HepG2 (cell line): Measurements from ENCODE around the gene CHST11. TPM values are rescaled to one million over a fixed set of nuclear protein-coding genes. Genes with fewer than 3 reads are reported as not detected.

Experiments
- ATAC-seq: fragments of 200-7000 bp; cut with Tn5 transposase; 3 replicates; pipeline ENCODE4 v1.9.1; 2020; ENCODE audit warnings: mild to moderate bottlenecking, moderate library complexity
- BruUV-seq: library from RNA; stranded (reverse); fragments of 400-500 nt; replicated peaks from 2 replicates; lab custom pipeline; 2021; lab: Mats Ljungman, UMichigan
- CTCF ChIA-PET: fragments of 300-600 bp; formaldehyde crosslinking; extraction: SDS; loops from one replicate; lab custom pipeline; 2021; ENCODE audit warnings: low total read pairs, inconsistent platforms, low intra/inter-chr PET ratio; lab: Yijun Ruan, JAX
- POLR2A ChIA-PET: fragments of 350-600 bp; sonication (Branson Sonifier 250); formaldehyde crosslinking; loops from one replicate; lab custom pipeline; 2020; ENCODE audit warnings: antibody characterized with exemption, inconsistent platforms; lab: Yijun Ruan, JAX
- DNase-seq: peaks from one replicate; pipeline ENCODE4 v3.0.0-alpha.2; 2015; ENCODE audit warnings: low spot score
- FAIRE-seq: peaks from 3 replicates; lab custom pipeline; 2011; peaks lifted over from hg19 to GRCh38; lab: Jason Lieb, UNC
- H2AFZ ChIP-seq: one replicate; pipeline ENCODE4 v1.6.1; 2011; ENCODE audit warnings: low read length, inconsistent platforms
- H3K27ac ChIP-seq: fragments of 300-600 bp; 3 replicates; pipeline ENCODE4 v1.8.0; 2011; ENCODE audit warnings: mixed run types, mild to moderate bottlenecking, mixed read lengths, low read length, inconsistent platforms; ENCODE audit not compliant: insufficient read depth; ENCODE audit errors: extremely low read length
- H3K27me3 ChIP-seq, 2 experiments: fragments of 200-600 bp in 1 of 2; 2 replicates in 1 of 2; 3 replicates in 1 of 2; pipeline versions ENCODE4 v1.6.0 to v1.8.0; 2011; ENCODE audit warnings: low read length in 2 of 2, mild to moderate bottlenecking in 2 of 2, moderate library complexity in 2 of 2, inconsistent platforms in 1 of 2; ENCODE audit not compliant: insufficient read depth in 2 of 2, control insufficient read depth in 1 of 2
- H3K36me3 ChIP-seq, 2 experiments: fragments of 200-600 bp in 1 of 2; replicated peaks in 1 of 2; 2 replicates in 1 of 2; 3 replicates in 1 of 2; pipeline versions ENCODE4 v1.5.1 to v1.8.0; 2011; ENCODE audit warnings: low read length in 2 of 2, inconsistent platforms in 1 of 2; ENCODE audit not compliant: insufficient read depth in 2 of 2, control insufficient read depth in 1 of 2
- H3K4me1 ChIP-seq: 2 replicates; pipeline ENCODE4 v1.5.1; 2012; ENCODE audit warnings: low read length, inconsistent platforms; ENCODE audit not compliant: insufficient read depth
- H3K4me2 ChIP-seq: 2 replicates; pipeline ENCODE4 v1.6.0; 2011; ENCODE audit warnings: low read depth, low read length, inconsistent platforms
- H3K4me3 ChIP-seq, 3 experiments: fragments of 200-600 bp in 1 of 3; sonication (generic), shearing (Covaris generic) in 1 of 3; replicated peaks in 1 of 3; 2 replicates each; pipeline ENCODE4 v1.5.1; 2011 to 2016; ENCODE audit warnings: low read length in 3 of 3, inconsistent platforms in 2 of 3, low read depth in 2 of 3, mild to moderate bottlenecking in 2 of 3, control low read depth in 1 of 3, mixed read lengths in 1 of 3; ENCODE audit not compliant: insufficient read depth in 1 of 3
- H3K79me2 ChIP-seq: one replicate; pipeline ENCODE4 v1.6.1; 2011; ENCODE audit warnings: low read length, inconsistent platforms; ENCODE audit not compliant: insufficient read depth
- H3K9ac ChIP-seq: 2 replicates; pipeline ENCODE4 v1.6.0; 2011; ENCODE audit warnings: mild to moderate bottlenecking, low read depth, low read length, inconsistent platforms; ENCODE audit not compliant: insufficient read depth
- H3K9me3 ChIP-seq: 2 replicates; pipeline ENCODE4 v1.5.1; 2012; ENCODE audit warnings: mild to moderate bottlenecking, low read length
- H4K20me1 ChIP-seq: 2 replicates; pipeline ENCODE4 v1.6.0; 2011; ENCODE audit warnings: inconsistent platforms, mild to moderate bottlenecking, low read length, moderate library complexity; ENCODE audit not compliant: insufficient read depth
- ESRRA ChIP-seq: sonication (generic); formaldehyde crosslinking; IDR thresholded peaks from 2 replicates; pipeline ENCODE4 v1.5.1; 2020; ENCODE audit warnings: mild to moderate bottlenecking, low read depth, missing genetic modification reagents
- HNRNPLL ChIP-seq: fragments of 200-400 bp; formaldehyde crosslinking; IDR thresholded peaks from 2 replicates; pipeline ENCODE4 v1.6.1; 2017; ENCODE audit warnings: mild to moderate bottlenecking, low read depth, low read length; ENCODE audit not compliant: poor library complexity, severe bottlenecking
- PCBP1 ChIP-seq: fragments of 200-400 bp; formaldehyde crosslinking; IDR thresholded peaks from 2 replicates; pipeline ENCODE4 v1.6.1; 2017; ENCODE audit warnings: mild to moderate bottlenecking, low read depth, low read length, borderline replicate concordance
- POLR2AphosphoS2 ChIP-seq: IDR thresholded peaks from 2 replicates; pipeline ENCODE4 v1.6.1; 2011; ENCODE audit warnings: low read depth, low read length, improper control_type of control experiment
- PRMT3 ChIP-seq: sonication (generic); formaldehyde crosslinking; IDR thresholded peaks from 2 replicates; pipeline ENCODE4 v1.8.1; 2022; ENCODE audit warnings: low read depth, mild to moderate bottlenecking, moderate library complexity, missing genetic modification reagents, borderline replicate concordance
- SIX4 ChIP-seq: sonication (generic); formaldehyde crosslinking; IDR thresholded peaks from 2 replicates; pipeline ENCODE4 v1.4.0; 2020; ENCODE audit warnings: missing genetic modification reagents
- TCF7L2 ChIP-seq: IDR thresholded peaks from 2 replicates; pipeline ENCODE4 v1.6.1; 2011; ENCODE audit warnings: mild to moderate bottlenecking, low read depth, low read length, moderate library complexity
- ZFP36 ChIP-seq: fragments of 150-350 bp; IDR thresholded peaks from 2 replicates; pipeline ENCODE4 v1.6.1; 2018; ENCODE audit warnings: borderline replicate concordance, low read length, low read depth; ENCODE audit not compliant: partially characterized antibody
- ZNF205 ChIP-seq: IDR thresholded peaks from 2 replicates; pipeline ENCODE4 v1.6.1; 2018; ENCODE audit warnings: missing biosample characterization, missing genetic modification reagents
- ZNF329 ChIP-seq: sonication (generic); formaldehyde crosslinking; IDR thresholded peaks from 2 replicates; pipeline ENCODE4 v1.9.0; 2021; ENCODE audit warnings: low read depth, mild to moderate bottlenecking, missing genetic modification reagents
- ZNF615 ChIP-seq: sonication (generic); formaldehyde crosslinking; IDR thresholded peaks from 2 replicates; pipeline ENCODE4 v1.5.0; 2020; ENCODE audit warnings: mild to moderate bottlenecking, missing genetic modification reagents, borderline replicate concordance
- WGBS: methylation state at CpG from one replicate; pipeline ENCODE4 v1.1.6; 2017; ENCODE audit warnings: low lambda C conversion rate; 5-methylcytosine and 5-hydroxymethylcytosine counted together
- in situ Hi-C: cut with HindIII; loops from 2 replicates; pipeline ENCODE4 v1.10.0; 2017; ENCODE audit warnings: low pct_unique_long_range_greater_than_20kb; ENCODE audit not compliant: extremely low pct_ligation_motif_present
- intact Hi-C: fragments of 100-400 bp; cut with micrococcal nuclease; formaldehyde crosslinking; loops from one replicate; pipeline ENCODE4 v1.10.0; 2022; ENCODE audit not compliant: unreplicated experiment
- polyA plus RNA-seq, 8 experiments: library from polyadenylated mRNA; depleted of rRNA in 3 of 8; stranded (reverse) in 7 of 8; unstranded in 1 of 8; fragments of >200 nt; fragmentation: Illumina TruSeq in 4 of 8; extraction: Trizol in 4 of 8; gene quantifications; 2 replicates each; pipeline versions ENCODE4 v1.2.1 to v1.2.3, GENCODE V29; 2011 to 2016; ENCODE audit warnings: low read depth in 4 of 8, missing spikeins in 1 of 8, mixed read lengths in 1 of 8; ENCODE audit not compliant: insufficient read depth in 1 of 8
- total RNA-seq, 5 experiments: library from RNA; depleted of rRNA; stranded (reverse); fragments of >200 nt; fragmentation: Illumina TruSeq; extraction: Trizol; gene quantifications; 2 replicates each; pipeline ENCODE4 v1.2.3, GENCODE V29; 2016; ENCODE audit warnings: low read depth in 1 of 5
- TF ChIP-seq, protein P1 (sequence below): sonication (generic); formaldehyde crosslinking; conservative IDR thresholded peaks from 2 replicates; pipeline ENCODE4 v1.8.0; 2022; ENCODE audit warnings: mild to moderate bottlenecking, moderate library complexity, missing genetic modification reagents
- TF ChIP-seq, protein P2 (sequence below): sonication (generic); formaldehyde crosslinking; IDR thresholded peaks from 2 replicates; pipeline ENCODE4 v1.8.1; 2023; ENCODE audit warnings: mild to moderate bottlenecking, missing genetic modification reagents
- TF ChIP-seq, protein P3 (sequence below): sonication (generic); formaldehyde crosslinking; IDR thresholded peaks from 2 replicates; pipeline ENCODE4 v1.4.0; 2020; ENCODE audit warnings: missing genetic modification reagents
- TF ChIP-seq, protein P4 (sequence below): sonication (generic); formaldehyde crosslinking; IDR thresholded peaks from 2 replicates; pipeline ENCODE4 v1.4.0; 2020; ENCODE audit warnings: missing genetic modification reagents, borderline replicate concordance
- TF ChIP-seq, protein P5 (sequence below): sonication (generic); formaldehyde crosslinking; IDR thresholded peaks from 2 replicates; pipeline ENCODE4 v1.4.0; 2020; ENCODE audit warnings: mild to moderate bottlenecking, missing genetic modification reagents

Gene CHST11
- total and polyA plus RNA-seq, 2 of the 13 experiments (the other 11 are each of a cell fraction or from before 2014, with no cell fraction given): 0.15 TPM; not detected in 1

DNA sequence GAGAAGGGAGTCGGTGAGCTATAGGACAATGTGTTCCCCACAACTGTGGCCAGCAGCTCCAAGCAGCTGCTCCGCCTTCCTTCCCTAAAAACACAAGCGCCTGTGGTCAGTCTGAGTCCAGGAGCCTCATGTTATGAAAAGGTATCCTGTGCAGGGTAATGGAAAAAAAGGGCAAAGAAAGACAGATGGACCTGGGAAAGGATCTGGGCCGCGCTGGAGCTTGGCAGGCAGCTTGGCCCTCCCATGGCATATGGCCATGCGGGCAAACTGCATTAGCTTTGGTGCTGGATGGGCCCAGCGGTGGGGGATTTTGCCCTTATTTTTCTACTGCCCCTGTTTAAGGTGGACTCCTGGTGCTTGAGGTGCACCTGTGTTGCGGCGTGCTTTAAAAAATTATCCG, 23.7 kb upstream of the CHST11 start:
- FAIRE-seq: no peak
- ChIA-PET CTCF (no interaction called here), POLR2A (no interaction called here)
- in situ Hi-C loops (no loop called here), intact Hi-C loops (no loop called here)
- H3K9me3 ChIP-seq: no peaks in the 10 kb centered on the region
- no peak for DNase-seq
- H2AFZ ChIP-seq: no peak overlapping the region
- no peaks in the 10 kb centered on the region for H3K36me3 ChIP-seq
- no peak overlapping the region for H3K27ac ChIP-seq
- H3K4me1 ChIP-seq: no peaks in the 10 kb centered on the region
- H3K4me3 ChIP-seq: no peak overlapping the region
- H3K9ac ChIP-seq: no peak overlapping the region
- peaks cover 1 to 9% of the 10 kb centered on the region in 2 experiments; a peak in 3 of 5 replicates for H3K27me3 ChIP-seq
- H4K20me1 ChIP-seq: no peaks in the 10 kb centered on the region
- no peak for ATAC-seq
- no TSS peak for BruUV-seq
- no peaks in the 10 kb centered on the region for H3K79me2 ChIP-seq
- WGBS: 65% methylated on average over 9 of the region's 10 CpGs
- H3K4me2 ChIP-seq: no peak overlapping the region
- TF ChIP-seq ZNF329 (CRISPR knock-in tag) (no peak), TCF7L2 (no peak), ESRRA (CRISPR knock-in tag) (no peak), PRMT3 (CRISPR knock-in tag) (no peak), ZNF205 (CRISPR knock-in tag) (no peak), ZNF615 (CRISPR knock-in tag) (no peak), SIX4 (no peak), POLR2AphosphoS2 (no peak), ZFP36 (no peak), PCBP1 (no peak), HNRNPLL (no peak)
- TF ChIP-seq, protein P1, sequence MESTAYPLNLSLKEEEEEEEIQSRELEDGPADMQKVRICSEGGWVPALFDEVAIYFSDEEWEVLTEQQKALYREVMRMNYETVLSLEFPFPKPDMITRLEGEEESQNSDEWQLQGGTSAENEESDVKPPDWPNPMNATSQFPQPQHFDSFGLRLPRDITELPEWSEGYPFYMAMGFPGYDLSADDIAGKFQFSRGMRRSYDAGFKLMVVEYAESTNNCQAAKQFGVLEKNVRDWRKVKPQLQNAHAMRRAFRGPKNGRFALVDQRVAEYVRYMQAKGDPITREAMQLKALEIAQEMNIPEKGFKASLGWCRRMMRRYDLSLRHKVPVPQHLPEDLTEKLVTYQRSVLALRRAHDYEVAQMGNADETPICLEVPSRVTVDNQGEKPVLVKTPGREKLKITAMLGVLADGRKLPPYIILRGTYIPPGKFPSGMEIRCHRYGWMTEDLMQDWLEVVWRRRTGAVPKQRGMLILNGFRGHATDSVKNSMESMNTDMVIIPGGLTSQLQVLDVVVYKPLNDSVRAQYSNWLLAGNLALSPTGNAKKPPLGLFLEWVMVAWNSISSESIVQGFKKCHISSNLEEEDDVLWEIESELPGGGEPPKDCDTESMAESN (CRISPR knock-in tag): no peak
- TF ChIP-seq, protein P2, sequence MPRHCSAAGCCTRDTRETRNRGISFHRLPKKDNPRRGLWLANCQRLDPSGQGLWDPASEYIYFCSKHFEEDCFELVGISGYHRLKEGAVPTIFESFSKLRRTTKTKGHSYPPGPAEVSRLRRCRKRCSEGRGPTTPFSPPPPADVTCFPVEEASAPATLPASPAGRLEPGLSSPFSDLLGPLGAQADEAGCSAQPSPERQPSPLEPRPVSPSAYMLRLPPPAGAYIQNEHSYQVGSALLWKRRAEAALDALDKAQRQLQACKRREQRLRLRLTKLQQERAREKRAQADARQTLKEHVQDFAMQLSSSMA (CRISPR knock-in tag): no peak
- TF ChIP-seq, protein P3, sequence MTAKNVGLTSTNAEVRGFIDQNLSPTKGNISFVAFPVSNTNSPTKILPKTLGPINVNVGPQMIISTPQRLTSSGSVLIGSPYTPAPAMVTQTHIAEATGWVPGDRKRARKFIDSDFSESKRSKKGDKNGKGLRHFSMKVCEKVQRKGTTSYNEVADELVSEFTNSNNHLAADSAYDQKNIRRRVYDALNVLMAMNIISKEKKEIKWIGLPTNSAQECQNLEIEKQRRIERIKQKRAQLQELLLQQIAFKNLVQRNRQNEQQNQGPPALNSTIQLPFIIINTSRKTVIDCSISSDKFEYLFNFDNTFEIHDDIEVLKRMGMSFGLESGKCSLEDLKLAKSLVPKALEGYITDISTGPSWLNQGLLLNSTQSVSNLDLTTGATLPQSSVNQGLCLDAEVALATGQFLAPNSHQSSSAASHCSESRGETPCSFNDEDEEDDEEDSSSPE: no peak
- TF ChIP-seq, protein P4, sequence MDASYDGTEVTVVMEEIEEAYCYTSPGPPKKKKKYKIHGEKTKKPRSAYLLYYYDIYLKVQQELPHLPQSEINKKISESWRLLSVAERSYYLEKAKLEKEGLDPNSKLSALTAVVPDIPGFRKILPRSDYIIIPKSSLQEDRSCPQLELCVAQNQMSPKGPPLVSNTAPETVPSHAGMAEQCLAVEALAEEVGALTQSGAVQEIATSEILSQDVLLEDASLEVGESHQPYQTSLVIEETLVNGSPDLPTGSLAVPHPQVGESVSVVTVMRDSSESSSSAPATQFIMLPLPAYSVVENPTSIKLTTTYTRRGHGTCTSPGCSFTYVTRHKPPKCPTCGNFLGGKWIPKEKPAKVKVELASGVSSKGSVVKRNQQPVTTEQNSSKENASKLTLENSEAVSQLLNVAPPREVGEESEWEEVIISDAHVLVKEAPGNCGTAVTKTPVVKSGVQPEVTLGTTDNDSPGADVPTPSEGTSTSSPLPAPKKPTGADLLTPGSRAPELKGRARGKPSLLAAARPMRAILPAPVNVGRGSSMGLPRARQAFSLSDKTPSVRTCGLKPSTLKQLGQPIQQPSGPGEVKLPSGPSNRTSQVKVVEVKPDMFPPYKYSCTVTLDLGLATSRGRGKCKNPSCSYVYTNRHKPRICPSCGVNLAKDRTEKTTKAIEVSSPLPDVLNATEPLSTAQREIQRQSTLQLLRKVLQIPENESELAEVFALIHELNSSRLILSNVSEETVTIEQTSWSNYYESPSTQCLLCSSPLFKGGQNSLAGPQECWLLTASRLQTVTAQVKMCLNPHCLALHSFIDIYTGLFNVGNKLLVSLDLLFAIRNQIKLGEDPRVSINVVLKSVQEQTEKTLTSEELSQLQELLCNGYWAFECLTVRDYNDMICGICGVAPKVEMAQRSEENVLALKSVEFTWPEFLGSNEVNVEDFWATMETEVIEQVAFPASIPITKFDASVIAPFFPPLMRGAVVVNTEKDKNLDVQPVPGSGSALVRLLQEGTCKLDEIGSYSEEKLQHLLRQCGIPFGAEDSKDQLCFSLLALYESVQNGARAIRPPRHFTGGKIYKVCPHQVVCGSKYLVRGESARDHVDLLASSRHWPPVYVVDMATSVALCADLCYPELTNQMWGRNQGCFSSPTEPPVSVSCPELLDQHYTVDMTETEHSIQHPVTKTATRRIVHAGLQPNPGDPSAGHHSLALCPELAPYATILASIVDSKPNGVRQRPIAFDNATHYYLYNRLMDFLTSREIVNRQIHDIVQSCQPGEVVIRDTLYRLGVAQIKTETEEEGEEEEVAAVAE (CRISPR knock-in tag): no peak
- TF ChIP-seq, protein P5, sequence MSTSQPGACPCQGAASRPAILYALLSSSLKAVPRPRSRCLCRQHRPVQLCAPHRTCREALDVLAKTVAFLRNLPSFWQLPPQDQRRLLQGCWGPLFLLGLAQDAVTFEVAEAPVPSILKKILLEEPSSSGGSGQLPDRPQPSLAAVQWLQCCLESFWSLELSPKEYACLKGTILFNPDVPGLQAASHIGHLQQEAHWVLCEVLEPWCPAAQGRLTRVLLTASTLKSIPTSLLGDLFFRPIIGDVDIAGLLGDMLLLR (CRISPR knock-in tag): no peak
